HEK293T (cell line): Measurements from ENCODE around the gene TYK2.

Experiments used
- BHLHE40 ChIP-seq: fragments of 450-650 bp; IDR thresholded peaks from 2 replicates; pipeline ENCODE4 v1.6.1; 2016; ENCODE audit warnings: mild to moderate bottlenecking, moderate library complexity, borderline replicate concordance
- FOXA1 ChIP-seq: fragments of 450-650 bp; IDR thresholded peaks from 2 replicates; pipeline ENCODE4 v1.6.1; 2016; ENCODE audit warnings: mild to moderate bottlenecking
- HDGF ChIP-seq: fragments of 450-650 bp; IDR thresholded peaks from 2 replicates; pipeline ENCODE4 v1.6.1; 2017; ENCODE audit warnings: antibody characterized with exemption, borderline replicate concordance

DNA sequence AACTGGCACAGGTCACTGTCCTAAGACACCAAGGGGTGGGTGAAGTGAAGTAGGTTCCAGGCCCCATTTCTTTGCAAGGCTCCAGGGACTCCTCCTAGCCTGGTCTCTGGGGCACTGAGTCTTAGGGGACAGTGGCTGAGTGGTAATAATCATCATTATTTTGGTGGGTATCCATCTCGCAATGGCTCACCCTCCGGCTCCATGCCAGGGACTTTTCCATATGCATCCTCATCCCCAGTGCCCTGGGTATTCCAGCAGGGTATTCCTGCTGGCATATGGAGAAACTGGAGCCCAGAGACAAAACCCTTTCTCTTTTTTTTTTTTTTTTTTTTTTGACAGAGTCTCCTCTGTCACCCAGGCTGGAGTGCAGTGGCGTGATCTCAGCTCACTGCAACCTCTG lies 42.5 kb upstream of the TYK2 start:
- no peak for TF ChIP-seq FOXA1
- TF ChIP-seq BHLHE40 = no peak
- no peak for TF ChIP-seq HDGF
